ENCODE data around the gene CEP72. TPM values are rescaled to one million over a fixed set of nuclear protein-coding genes. Genes with fewer than 3 reads are reported as not detected.

CEP72 gene
- total and polyA plus RNA-seq, 10 of the 15 experiments (the other 5 are each of a cell fraction or from before 2014, with no cell fraction given) = 0.35 to 13.5 (median 8.3) TPM

- TF ChIP-seq EP300 (IDR thresholded peaks at IDR 0.05; ENCODE audit: borderline replicate concordance in 1 of 2, control insufficient read depth in 1 of 2, low read depth in 2 of 2, low read length in 2 of 2) (0 out of 4 replicates have a peak, but pooled peaks of 1 of the 2 experiments have one; percentile 13), MYB (IDR thresholded peaks at IDR 0.05; ENCODE audit: borderline replicate concordance, low read depth, low read length) (no peak), IRF4 (IDR thresholded peaks at IDR 0.05; ENCODE audit: low read depth, low read length) (peak; percentile 90), ATF7 (IDR thresholded peaks at IDR 0.05; ENCODE audit: low read depth) (0 out of 2 replicates have a peak, but pooled peaks have one; percentile 24), CREB1 (IDR thresholded peaks at IDR 0.05; ENCODE audit: low read depth) (0 out of 2 replicates have a peak, but pooled peaks have one; percentile 14), GATAD2B (conservative IDR thresholded peaks at IDR 0.05; ENCODE audit: low read depth) (peak; percentile 95), BHLHE40 (IDR thresholded peaks at IDR 0.05; ENCODE audit: borderline replicate concordance in 1 of 2, low read depth in 2 of 2, low read length in 1 of 2) (peak; percentile 52 to 89; a peak in 3 of 4 replicates), MTA3 (IDR thresholded peaks at IDR 0.05; ENCODE audit: borderline replicate concordance, low read length) (no peak), JUND (IDR thresholded peaks at IDR 0.05; ENCODE audit: low read depth, low read length) (no peak), BACH1 (IDR thresholded peaks at IDR 0.05; ENCODE audit: borderline replicate concordance) (peak; percentile 10; the same call in 1 of the 2 replicates), ZNF207 (IDR thresholded peaks at IDR 0.05; ENCODE audit: borderline replicate concordance) (0 out of 2 replicates have a peak, but pooled peaks have one; percentile 27), HCFC1 (IDR thresholded peaks at IDR 0.05; ENCODE audit: low read length) (no peak), DPF2 (IDR thresholded peaks at IDR 0.05) (peak; percentile 96), NR2C2 (IDR thresholded peaks at IDR 0.05; ENCODE audit: borderline replicate concordance, control insufficient read depth, insufficient read length, low read depth) (no peak), ZNF384 (IDR thresholded peaks at IDR 0.05; ENCODE audit: borderline replicate concordance, low read depth, low read length) (no peak), SPI1 (IDR thresholded peaks at IDR 0.05; ENCODE audit: borderline replicate concordance, insufficient read depth, low read depth, low read length) (peak; percentile 99), IKZF2 (IDR thresholded peaks at IDR 0.05) (peak; percentile 80 to 91), TAF1 (IDR thresholded peaks at IDR 0.05; ENCODE audit: borderline replicate concordance, low read depth, low read length) (no peak), BCL11A (IDR thresholded peaks at IDR 0.05; ENCODE audit: low read depth, low read length) (0 out of 2 replicates have a peak, but pooled peaks have one; percentile 40), RELA (IDR thresholded peaks at IDR 0.05; ENCODE audit: borderline replicate concordance, partially characterized antibody) (no peak), MYC (IDR thresholded peaks at IDR 0.05; ENCODE audit: insufficient read depth, insufficient read length, insufficient replicate concordance, low read length, severe bottlenecking) (peak; percentile 23), MTA2 (IDR thresholded peaks at IDR 0.05; ENCODE audit: low read depth) (peak; percentile 69), SREBF2 (IDR thresholded peaks at IDR 0.05; ENCODE audit: low read length) (no peak), NR2F1 (conservative IDR thresholded peaks at IDR 0.05) (0 out of 2 replicates have a peak, but pooled peaks have one; percentile 32), MEF2B (IDR thresholded peaks at IDR 0.05; ENCODE audit: partially characterized antibody, poor library complexity, severe bottlenecking) (peak; percentile 27), ZSCAN29 (IDR thresholded peaks at IDR 0.05) (0 out of 2 replicates have a peak, but pooled peaks have one; percentile 4)
- TF ChIP-seq, protein P1, sequence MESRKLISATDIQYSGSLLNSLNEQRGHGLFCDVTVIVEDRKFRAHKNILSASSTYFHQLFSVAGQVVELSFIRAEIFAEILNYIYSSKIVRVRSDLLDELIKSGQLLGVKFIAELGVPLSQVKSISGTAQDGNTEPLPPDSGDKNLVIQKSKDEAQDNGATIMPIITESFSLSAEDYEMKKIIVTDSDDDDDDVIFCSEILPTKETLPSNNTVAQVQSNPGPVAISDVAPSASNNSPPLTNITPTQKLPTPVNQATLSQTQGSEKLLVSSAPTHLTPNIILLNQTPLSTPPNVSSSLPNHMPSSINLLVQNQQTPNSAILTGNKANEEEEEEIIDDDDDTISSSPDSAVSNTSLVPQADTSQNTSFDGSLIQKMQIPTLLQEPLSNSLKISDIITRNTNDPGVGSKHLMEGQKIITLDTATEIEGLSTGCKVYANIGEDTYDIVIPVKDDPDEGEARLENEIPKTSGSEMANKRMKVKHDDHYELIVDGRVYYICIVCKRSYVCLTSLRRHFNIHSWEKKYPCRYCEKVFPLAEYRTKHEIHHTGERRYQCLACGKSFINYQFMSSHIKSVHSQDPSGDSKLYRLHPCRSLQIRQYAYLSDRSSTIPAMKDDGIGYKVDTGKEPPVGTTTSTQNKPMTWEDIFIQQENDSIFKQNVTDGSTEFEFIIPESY (IDR thresholded peaks at IDR 0.05) = peak; percentile 92
- TF ChIP-seq, protein P2, sequence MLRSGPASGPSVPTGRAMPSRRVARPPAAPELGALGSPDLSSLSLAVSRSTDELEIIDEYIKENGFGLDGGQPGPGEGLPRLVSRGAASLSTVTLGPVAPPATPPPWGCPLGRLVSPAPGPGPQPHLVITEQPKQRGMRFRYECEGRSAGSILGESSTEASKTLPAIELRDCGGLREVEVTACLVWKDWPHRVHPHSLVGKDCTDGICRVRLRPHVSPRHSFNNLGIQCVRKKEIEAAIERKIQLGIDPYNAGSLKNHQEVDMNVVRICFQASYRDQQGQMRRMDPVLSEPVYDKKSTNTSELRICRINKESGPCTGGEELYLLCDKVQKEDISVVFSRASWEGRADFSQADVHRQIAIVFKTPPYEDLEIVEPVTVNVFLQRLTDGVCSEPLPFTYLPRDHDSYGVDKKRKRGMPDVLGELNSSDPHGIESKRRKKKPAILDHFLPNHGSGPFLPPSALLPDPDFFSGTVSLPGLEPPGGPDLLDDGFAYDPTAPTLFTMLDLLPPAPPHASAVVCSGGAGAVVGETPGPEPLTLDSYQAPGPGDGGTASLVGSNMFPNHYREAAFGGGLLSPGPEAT (IDR thresholded peaks at IDR 0.05; ENCODE audit: low read depth) = peak; percentile 65
Measured at GRCh38 chr5:607541-608428, 4.4 kb upstream of the CEP72 start (continued).

Data from GM12878 (cell line).